ENCODE measurements around the gene NLRP1.
A peak's percentile ranks its signal among the peaks of the same experiment; 100 is the strongest.

Gene NLRP1

GRCh38 chr17:5584383-5585286, at the start of gene NLRP1:
NLRP1 (minus strand) TSS chr17:5584509; CDS start chr17:5583957, 552 bp downstream.
- DNase-seq (ENCODE audit: low spot score), result peak; percentile 7

DNA sequence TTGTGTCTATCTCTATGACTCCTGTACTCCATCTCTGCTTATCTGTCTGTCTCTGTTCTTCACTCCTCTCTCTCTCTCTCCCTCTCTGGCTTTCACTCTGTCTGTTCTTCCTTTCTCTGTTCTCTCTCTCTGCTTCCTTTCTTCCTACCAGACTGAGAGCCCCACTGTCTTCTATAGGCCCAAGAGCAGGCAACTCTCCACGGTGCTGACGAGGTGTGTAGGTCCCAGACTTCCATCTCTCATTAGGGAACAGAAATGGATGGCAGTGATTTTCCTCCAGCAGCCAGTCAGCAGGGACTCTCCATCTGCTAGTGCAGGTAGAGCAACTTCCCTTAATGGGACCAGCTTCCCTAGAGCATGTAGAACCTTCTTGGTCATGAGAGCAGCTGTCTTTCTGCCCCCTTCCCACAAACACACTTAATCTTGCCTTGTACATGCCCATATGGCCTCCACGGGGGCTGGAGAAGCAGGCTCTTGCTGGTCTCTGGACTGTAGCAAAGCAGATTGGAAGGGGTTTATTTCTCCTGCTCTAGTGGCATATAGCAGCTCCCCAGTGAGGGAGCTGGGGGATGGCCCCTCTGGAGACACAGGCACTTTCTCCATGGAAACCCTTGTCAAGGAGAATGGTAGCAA, 47.8 kb upstream of the NLRP1 start:
- DNase-seq (ENCODE audit: low spot score), result no peak

- no peak for DNase-seq (ENCODE audit: low spot score)
Observed at GRCh38 chr17:5630434-5630833, 46.1 kb upstream of the NLRP1 start.

- no peak for DNase-seq (ENCODE audit: low spot score)
Observed at GRCh38 chr17:5629128-5629527, 44.8 kb upstream of the NLRP1 start.

DNA sequence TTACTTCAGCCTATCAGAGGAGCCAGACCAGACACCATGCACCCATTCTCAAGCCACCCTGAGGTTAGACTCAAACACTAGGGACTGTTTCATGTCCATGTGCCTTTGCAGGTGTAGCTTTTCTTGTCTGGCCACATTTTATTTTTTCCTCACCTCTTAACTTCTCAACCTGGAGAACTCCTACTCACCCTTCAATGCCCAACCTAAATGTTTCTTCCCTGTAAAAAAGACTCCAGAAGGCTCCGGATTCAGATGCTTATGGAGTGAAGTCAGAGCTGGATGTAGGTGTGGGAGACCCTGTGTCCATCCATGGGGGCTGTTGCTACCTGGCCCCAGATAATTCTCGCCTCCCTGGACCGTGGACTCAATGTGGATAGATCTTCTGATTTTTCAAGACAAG, 44.0 kb upstream of the NLRP1 start:
- no peak for DNase-seq (ENCODE audit: low spot score)

- DNase-seq (ENCODE audit: low spot score), result no peak
Observed at GRCh38 chr17:5624211-5624610, 39.9 kb upstream of the NLRP1 start.

GRCh38 chr17:5621729-5622128, 37.4 kb upstream of the NLRP1 start:
- DNase-seq (ENCODE audit: low spot score), result no peak

DNA sequence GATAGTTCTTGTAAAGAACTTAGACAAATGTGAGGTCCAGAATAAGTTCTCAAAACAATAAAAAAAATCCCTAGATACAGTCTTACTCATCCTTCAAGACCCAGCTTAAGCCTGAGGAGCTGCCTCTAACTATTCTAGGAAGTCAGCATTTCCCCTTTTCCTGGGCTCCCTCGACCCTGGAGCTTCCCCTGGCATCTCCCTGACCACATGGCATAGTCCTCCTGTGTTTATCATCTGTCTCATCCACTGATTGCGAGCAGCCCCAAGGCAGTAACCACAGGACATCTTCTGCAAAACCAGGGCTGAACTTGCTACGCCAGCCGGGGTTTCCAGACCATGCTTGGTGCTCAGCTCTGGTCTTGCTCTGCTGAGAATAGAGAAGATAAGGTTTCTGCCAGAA, 36.7 kb upstream of the NLRP1 start:
- no peak for DNase-seq (ENCODE audit: low spot score)

DNA sequence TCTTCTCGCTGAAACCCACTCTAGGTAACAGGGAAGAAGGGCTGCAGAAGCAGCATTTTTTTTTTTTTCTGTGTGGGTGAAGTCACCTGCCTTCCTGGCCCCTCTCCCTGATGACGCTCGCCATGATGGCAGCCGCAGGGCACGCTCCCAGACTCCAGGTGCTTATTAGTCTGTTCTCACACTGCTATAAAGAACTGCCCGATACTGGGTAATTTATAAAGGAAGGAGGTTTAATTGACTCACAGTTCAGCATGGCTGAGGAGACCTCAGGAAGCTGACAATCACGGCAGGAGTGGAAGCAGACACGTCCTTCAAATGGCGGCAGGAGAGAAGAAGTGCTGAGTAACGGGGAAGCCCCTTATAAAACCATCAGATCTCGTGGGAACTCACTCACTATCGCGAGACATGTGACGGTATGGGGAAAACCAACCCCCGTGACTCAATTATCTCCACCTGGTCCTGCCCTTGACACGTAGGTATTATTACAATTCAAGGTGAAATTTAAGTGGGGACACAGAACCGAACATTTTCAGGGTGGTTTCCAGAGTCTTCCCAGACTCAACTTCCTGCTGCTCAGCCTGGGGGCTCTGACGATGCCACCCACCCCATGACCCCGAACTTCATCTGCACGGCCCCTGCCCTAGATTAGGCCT, 34.9 kb upstream of the NLRP1 start:
- DNase-seq (ENCODE audit: low spot score), result peak; percentile 65

DNA sequence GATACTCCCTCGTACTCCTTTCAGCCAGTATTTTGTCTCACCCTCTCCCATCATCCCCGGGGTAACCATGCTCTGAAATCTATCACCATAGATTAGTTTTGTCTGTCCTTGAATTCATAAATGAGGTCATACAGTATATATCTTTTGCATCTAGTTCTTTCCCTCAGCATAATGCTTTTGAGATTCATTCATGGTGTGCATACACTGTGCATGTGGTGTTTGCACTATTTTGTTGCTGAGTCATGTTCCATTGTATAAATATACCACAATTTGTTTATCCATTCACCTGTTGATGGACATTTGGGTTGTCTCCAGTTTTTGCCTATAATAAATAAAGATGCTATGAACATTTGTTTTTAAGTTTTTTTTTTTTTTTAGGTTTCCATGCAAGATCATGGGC, 34.2 kb upstream of the NLRP1 start:
- no peak for DNase-seq (ENCODE audit: low spot score)

- DNase-seq (ENCODE audit: low spot score), result no peak
Observed at GRCh38 chr17:5615476-5615875, 31.2 kb upstream of the NLRP1 start.

GRCh38 chr17:5610956-5611355, 26.6 kb upstream of the NLRP1 start:
- no peak for DNase-seq (ENCODE audit: low spot score)

GRCh38 chr17:5608399-5609112, 24.2 kb upstream of the NLRP1 start:
- no peak for DNase-seq (ENCODE audit: low spot score)

- no peak for DNase-seq (ENCODE audit: low spot score)
Observed at GRCh38 chr17:5607946-5608345, 23.6 kb upstream of the NLRP1 start.

- no peak for DNase-seq (ENCODE audit: low spot score)
Observed at GRCh38 chr17:5605452-5605851, 21.1 kb upstream of the NLRP1 start.

- no peak for DNase-seq (ENCODE audit: low spot score)
Observed at GRCh38 chr17:5600041-5600440, 15.7 kb upstream of the NLRP1 start.

DNA sequence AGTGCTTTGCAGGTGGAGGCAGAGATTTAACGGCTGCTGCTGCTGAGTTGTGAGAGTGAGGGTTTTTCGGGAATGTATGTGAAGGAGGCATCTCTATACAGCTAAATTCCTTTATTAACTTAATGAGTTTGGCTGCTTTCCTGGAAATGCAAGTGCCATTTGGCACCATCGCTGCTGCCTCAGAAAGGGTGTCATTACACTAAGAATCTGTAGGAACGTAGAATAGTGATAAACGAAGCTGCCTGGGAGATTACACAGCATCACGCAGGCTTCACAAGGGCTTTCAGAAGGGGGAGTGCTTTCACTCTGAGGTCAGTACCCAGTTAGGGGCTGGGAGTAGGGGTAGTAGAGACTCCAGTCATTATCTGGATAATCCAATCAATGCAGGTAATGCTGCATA, 14.1 kb upstream of the NLRP1 start:
- no peak for DNase-seq (ENCODE audit: low spot score)

GRCh38 chr17:5596421-5596820, 12.1 kb upstream of the NLRP1 start:
- DNase-seq (ENCODE audit: low spot score), result no peak

DNA sequence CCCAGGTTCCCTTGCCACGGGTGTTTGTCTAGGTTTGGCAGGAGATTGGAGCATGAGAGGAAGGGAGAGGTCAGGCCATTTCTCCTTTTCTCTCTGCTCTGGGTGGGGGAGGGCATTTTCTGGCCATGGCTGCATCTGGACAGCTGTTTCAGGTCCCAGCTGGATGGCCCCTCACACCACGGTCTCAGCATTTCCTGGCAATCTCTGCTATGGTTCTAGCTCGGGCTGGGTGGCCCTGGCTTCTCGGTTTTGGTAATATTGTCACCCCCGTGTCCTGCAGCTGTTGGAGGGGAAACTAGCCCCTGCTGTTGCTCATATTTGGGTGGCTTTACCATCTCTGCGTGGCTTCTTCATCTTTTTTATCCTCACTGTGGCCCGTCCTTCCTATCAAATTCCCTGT, 11.5 kb upstream of the NLRP1 start:
- DNase-seq (ENCODE audit: low spot score), result no peak

- peak; percentile 22 for DNase-seq (ENCODE audit: low spot score)
Observed at GRCh38 chr17:5592382-5592781, 8.1 kb upstream of the NLRP1 start.

DNA sequence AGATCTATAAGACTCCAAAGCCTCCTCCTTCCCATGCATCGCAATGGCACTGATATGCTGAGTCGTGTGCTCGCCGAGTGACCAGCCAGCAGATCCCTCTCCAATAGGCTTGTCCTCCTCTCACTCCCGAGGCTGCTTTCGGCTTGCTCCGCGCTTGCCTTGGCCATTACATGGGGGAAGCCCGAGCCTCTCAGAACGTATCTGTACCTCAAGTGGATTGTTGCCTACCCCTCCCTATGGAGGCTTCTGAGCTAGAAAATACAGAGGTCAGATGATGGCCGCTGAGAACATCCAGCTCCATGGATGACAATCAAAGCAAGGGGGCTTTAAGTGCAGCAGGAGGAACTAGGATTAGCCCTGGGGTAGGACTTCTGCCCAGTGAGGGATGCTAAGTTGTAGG, 7.7 kb upstream of the NLRP1 start:
- DNase-seq (ENCODE audit: low spot score), result no peak

DNA sequence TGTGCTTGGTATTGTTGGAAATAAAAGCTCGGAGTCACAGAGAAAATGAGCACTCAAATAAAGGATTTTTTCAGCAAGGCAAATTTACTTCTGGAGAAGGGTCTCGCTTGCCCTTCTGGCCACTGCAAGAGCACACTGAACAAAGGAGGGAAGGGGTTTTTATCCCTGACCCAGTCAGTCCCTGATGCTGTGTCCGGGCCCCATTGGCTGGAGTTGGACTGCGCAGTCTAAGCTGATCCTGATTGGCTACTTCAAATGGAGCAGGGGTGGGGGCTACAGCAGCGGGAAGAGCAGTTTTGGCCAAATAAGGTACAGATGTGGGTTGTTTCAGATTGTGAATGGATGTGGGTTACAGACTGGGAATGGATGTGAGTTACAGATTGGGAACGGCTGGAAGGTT, 4.3 kb upstream of the NLRP1 start:
- DNase-seq (ENCODE audit: low spot score), result no peak

Data from LoVo (cell line).